SK-N-SH (cell line): ENCODE data around the gene INPP5J. TPM values are rescaled to one million over a fixed set of nuclear protein-coding genes. Genes with fewer than 3 reads are reported as not detected.

ENCODE experiments used
- CTCF ChIA-PET: fragments of 300-600, 350-600 bp; formaldehyde crosslinking; extraction: SDS; loops from one replicate; lab custom pipeline; 2021; lab: Yijun Ruan, JAX
- POLR2A ChIA-PET: fragments of 350-600 bp; sonication (Branson Sonifier 250); formaldehyde crosslinking; extraction: SDS; loops from one replicate; lab custom pipeline; 2020; ENCODE audit warnings: antibody characterized with exemption, inconsistent platforms; lab: Yijun Ruan, JAX
- DNase-seq: peaks from one replicate; pipeline ENCODE4 v3.0.0; 2012
- H2AFZ ChIP-seq: fragments of 200-600 bp; sonication (generic); 2 replicates; pipeline ENCODE4 v1.8.1; 2016; ENCODE audit warnings: antibody characterized with exemption, mild to moderate bottlenecking, low read depth
- H3F3A ChIP-seq: fragments of 200-600 bp; sonication (generic); replicated peaks from 2 replicates; pipeline ENCODE3; 2016; ENCODE audit warnings: antibody characterized with exemption, mild to moderate bottlenecking; ENCODE audit not compliant: insufficient read depth
- H3K27ac ChIP-seq, 2 experiments: fragments of 200-500 bp in 1 of 2; fragments of 200-600 bp in 1 of 2; sonication (Bioruptor generic) in 1 of 2; sonication (generic), shearing (Covaris generic) in 1 of 2; 2 replicates each; pipeline versions ENCODE4 v1.5.1 to v1.6.1; 2014 to 2016; ENCODE audit warnings: low read depth in 2 of 2, inconsistent platforms in 1 of 2, low read length in 1 of 2, mild to moderate bottlenecking in 1 of 2, mixed read lengths in 1 of 2
- H3K27me3 ChIP-seq: fragments of 200-600 bp; sonication (generic), shearing (Covaris generic); 2 replicates; pipeline ENCODE4 v1.6.1; 2016; ENCODE audit warnings: mixed run types; ENCODE audit not compliant: insufficient read depth
- H3K36me3 ChIP-seq, 2 experiments: fragments of 200-500 bp in 1 of 2; fragments of 200-600 bp in 1 of 2; sonication (Bioruptor generic) in 1 of 2; sonication (generic) in 1 of 2; replicated peaks in 1 of 2; 2 replicates each; pipeline versions ENCODE3 to v1.5.1; 2014 to 2016; ENCODE audit warnings: low read length in 1 of 2, mild to moderate bottlenecking in 1 of 2; ENCODE audit not compliant: insufficient read depth in 2 of 2, control insufficient read depth in 1 of 2
- H3K4me1 ChIP-seq, 2 experiments: fragments of 200-500 bp in 1 of 2; fragments of 200-600 bp in 1 of 2; sonication (Bioruptor generic) in 1 of 2; sonication (generic), shearing (Covaris generic) in 1 of 2; 2 replicates each; pipeline versions ENCODE4 v1.5.1 to v1.6.1; 2014 to 2016; ENCODE audit warnings: low read depth in 1 of 2, low read length in 1 of 2, mixed run types in 1 of 2; ENCODE audit not compliant: insufficient read depth in 2 of 2, control insufficient read depth in 1 of 2
- H3K4me2 ChIP-seq: fragments of 200-600 bp; sonication (generic), shearing (Covaris generic); 2 replicates; pipeline ENCODE4 v1.6.1; 2017; ENCODE audit warnings: mixed run types
- H3K4me3 ChIP-seq, 2 experiments: fragments of 200-500 bp in 1 of 2; fragments of 200-600 bp in 1 of 2; sonication (Bioruptor generic) in 1 of 2; sonication (generic), shearing (Covaris generic) in 1 of 2; 2 replicates each; pipeline versions ENCODE4 v1.5.1 to v1.8.1; 2014 to 2016; ENCODE audit warnings: low read depth in 2 of 2, inconsistent platforms in 1 of 2, low read length in 1 of 2, mild to moderate bottlenecking in 1 of 2, mixed read lengths in 1 of 2, moderate library complexity in 1 of 2
- H3K79me2 ChIP-seq: fragments of 200-600 bp; sonication (generic); 2 replicates; pipeline ENCODE4 v1.8.1; 2017; ENCODE audit warnings: mild to moderate bottlenecking; ENCODE audit not compliant: insufficient read depth
- H3K9ac ChIP-seq: fragments of 200-600 bp; sonication (generic); 2 replicates; pipeline ENCODE4 v1.6.1; 2017; ENCODE audit warnings: mixed run types
- H3K9me2 ChIP-seq: fragments of 200-600 bp; sonication (generic); 2 replicates; pipeline ENCODE4 v1.6.1; 2017; ENCODE audit warnings: mixed run types
- H3K9me3 ChIP-seq: fragments of 200-600 bp; sonication (generic); 2 replicates; pipeline ENCODE4 v1.6.1; 2017; ENCODE audit warnings: mixed run types, mild to moderate bottlenecking, moderate library complexity
- H4K20me1 ChIP-seq: fragments of 200-600 bp; sonication (generic); 2 replicates; pipeline ENCODE4 v1.6.1; 2017; ENCODE audit warnings: mild to moderate bottlenecking, mixed run types; ENCODE audit not compliant: insufficient read depth
- CHD2 ChIP-seq: fragments of 150-350 bp; IDR thresholded peaks from 2 replicates; pipeline ENCODE4 v1.6.1; 2018; ENCODE audit warnings: low read length; ENCODE audit not compliant: partially characterized antibody
- ELF1 ChIP-seq: IDR thresholded peaks from 2 replicates; pipeline ENCODE4 v1.4.0; 2012
- MEF2A ChIP-seq: IDR thresholded peaks from 2 replicates; pipeline ENCODE4 v1.4.0; 2012; ENCODE audit warnings: low read depth, borderline replicate concordance
- MXI1 ChIP-seq: IDR thresholded peaks from 2 replicates; pipeline ENCODE4 v1.6.1; 2012; ENCODE audit warnings: mild to moderate bottlenecking, low read depth, low read length, improper control_type of control experiment
- NRF1 ChIP-seq: IDR thresholded peaks from 2 replicates; pipeline ENCODE4 v1.6.1; 2012; ENCODE audit warnings: low read depth, mild to moderate bottlenecking, low read length
- POLR2AphosphoS5 ChIP-seq: IDR thresholded peaks from 2 replicates; pipeline ENCODE4 v1.6.1; 2012; ENCODE audit warnings: low read depth, low read length
- RAD21 ChIP-seq: IDR thresholded peaks from 2 replicates; pipeline ENCODE4 v1.6.1; 2012; ENCODE audit warnings: mild to moderate bottlenecking, low read length
- RCOR1 ChIP-seq: fragments of 150-350 bp; IDR thresholded peaks from 2 replicates; pipeline ENCODE4 v1.6.1; 2017; ENCODE audit warnings: antibody characterized with exemption, low read length
- RFX5 ChIP-seq: IDR thresholded peaks from 2 replicates; pipeline ENCODE4 v1.6.1; 2012; ENCODE audit warnings: mild to moderate bottlenecking, improper control_type of control experiment, low read length
- SIN3A ChIP-seq: IDR thresholded peaks from 2 replicates; pipeline ENCODE4 v1.6.1; 2012; ENCODE audit warnings: low read depth, mild to moderate bottlenecking, low read length, moderate library complexity, borderline replicate concordance
- TAF1 ChIP-seq: IDR thresholded peaks from 2 replicates; pipeline ENCODE4 v1.6.1; 2012; ENCODE audit warnings: low read depth, mild to moderate bottlenecking, low read length, moderate library complexity, borderline replicate concordance
- YY1 ChIP-seq: IDR thresholded peaks from 2 replicates; pipeline ENCODE4 v1.4.0; 2012; ENCODE audit warnings: low read depth, mild to moderate bottlenecking
- WGBS: methylation state at CpG from one replicate; pipeline ENCODE4 v1.1.6; 2017; ENCODE audit warnings: low lambda C conversion rate; 5-methylcytosine and 5-hydroxymethylcytosine counted together
- polyA plus RNA-seq, 3 experiments: library from polyadenylated mRNA; depleted of rRNA; stranded (reverse); fragments of >200 nt; gene quantifications; 2 replicates each; pipeline ENCODE4 v1.2.3, GENCODE V29; 2012
- TF ChIP-seq, protein P1 (sequence below): IDR thresholded peaks from 2 replicates; pipeline ENCODE4; 2012
- TF ChIP-seq, protein P2 (sequence below): fragments of 200-600 bp; sonication (generic); IDR thresholded peaks from 2 replicates; pipeline ENCODE4 v1.6.1; 2017; ENCODE audit warnings: antibody characterized with exemption, mild to moderate bottlenecking, moderate library complexity
- TF ChIP-seq, protein P3 (sequence below): fragments of 150-350 bp; IDR thresholded peaks from 2 replicates; pipeline ENCODE4 v1.6.1; 2016; ENCODE audit warnings: mild to moderate bottlenecking, low read depth, low read length
- TF ChIP-seq, protein P4 (sequence below): IDR thresholded peaks from 2 replicates; pipeline ENCODE4 v1.4.0; 2012; ENCODE audit warnings: low read depth

INPP5J gene
- polyA plus RNA-seq, 1 of the 3 experiments (the other 2 are of a cell fraction), result 3.2 TPM

DNA sequence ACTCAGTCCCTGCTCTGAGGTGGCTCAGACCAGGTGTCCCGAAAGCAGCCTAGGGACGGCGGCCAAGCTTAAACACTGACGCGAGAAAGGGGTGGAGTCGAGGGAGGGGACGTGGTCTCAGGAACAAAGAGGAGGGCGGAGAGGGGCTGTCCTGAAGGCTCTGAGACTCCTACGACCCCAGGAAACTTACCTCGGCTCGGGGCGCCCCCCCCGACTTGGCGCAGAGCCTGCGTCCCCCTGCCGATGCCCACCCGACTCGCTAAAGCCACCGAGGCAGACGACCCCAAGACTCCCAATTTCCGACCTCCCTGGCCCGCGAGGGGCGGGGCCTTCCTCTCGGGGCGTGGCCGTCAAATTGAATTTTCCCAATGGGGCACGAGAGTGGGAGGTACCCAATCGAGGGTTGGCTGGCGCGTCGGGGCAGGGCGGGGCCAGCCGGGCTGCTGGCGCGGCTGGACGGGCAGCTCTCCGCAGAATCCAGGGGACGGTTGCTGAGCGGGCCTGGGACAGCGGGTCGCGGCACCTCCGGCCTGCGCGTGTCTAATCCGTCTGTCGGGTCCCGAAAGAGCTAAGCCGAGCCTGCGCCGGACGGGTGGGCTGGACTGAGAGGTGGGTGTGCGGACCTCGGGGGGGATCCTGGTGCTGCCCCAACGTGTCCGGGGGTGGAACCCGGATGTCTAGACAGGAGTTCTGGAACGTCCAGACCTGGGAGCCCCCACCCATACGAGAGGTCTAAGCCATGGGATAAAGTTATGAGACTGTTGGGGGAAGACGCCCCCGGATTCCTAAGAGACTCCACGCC lies 41.7 kb upstream of the INPP5J start, which contains the start of gene SMTN:
Gene SMTN, plus strand, starts transcription at position 471 of the 802 bp plus-strand sequence. CDS start 1,941 bp downstream, outside the sequence.
- H3K27ac ChIP-seq, result peak within 1 kb of the TSS; percentile 71 to 94
- CTCF ChIA-PET, result interaction anchor here (0.6 to 1.9 kb wide), 7 partner anchors 12 to 161 kb away, joined by 3 to 6 read pairs (median 3); partner anchors contain the start of gene SELENOM
- H4K20me1 ChIP-seq, result no peaks in the 10 kb centered on the region
- H3K9me3 ChIP-seq, result no peaks in the 10 kb centered on the region
- H3K9me2 ChIP-seq, result no peaks in the 10 kb centered on the region
- H3K4me2 ChIP-seq, result peak within 1 kb of the TSS; percentile 92
- peak within 1 kb of the TSS; percentile 86 to 89 for H3K4me3 ChIP-seq
- no peaks in the 10 kb centered on the region for H3K36me3 ChIP-seq
- no peaks in the 10 kb centered on the region for H3F3A ChIP-seq
- TF ChIP-seq CHD2, result no peak
- peak; percentile 92 for TF ChIP-seq TAF1
- peak; percentile 25; the same call in 1 of the 2 replicates for TF ChIP-seq NRF1
- TF ChIP-seq, protein P1, sequence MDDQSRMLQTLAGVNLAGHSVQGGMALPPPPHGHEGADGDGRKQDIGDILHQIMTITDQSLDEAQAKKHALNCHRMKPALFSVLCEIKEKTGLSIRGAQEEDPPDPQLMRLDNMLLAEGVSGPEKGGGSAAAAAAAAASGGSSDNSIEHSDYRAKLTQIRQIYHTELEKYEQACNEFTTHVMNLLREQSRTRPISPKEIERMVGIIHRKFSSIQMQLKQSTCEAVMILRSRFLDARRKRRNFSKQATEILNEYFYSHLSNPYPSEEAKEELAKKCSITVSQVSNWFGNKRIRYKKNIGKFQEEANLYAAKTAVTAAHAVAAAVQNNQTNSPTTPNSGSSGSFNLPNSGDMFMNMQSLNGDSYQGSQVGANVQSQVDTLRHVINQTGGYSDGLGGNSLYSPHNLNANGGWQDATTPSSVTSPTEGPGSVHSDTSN, result peak; percentile 53
- peak; percentile 91 for TF ChIP-seq POLR2AphosphoS5
- TF ChIP-seq, protein P2, sequence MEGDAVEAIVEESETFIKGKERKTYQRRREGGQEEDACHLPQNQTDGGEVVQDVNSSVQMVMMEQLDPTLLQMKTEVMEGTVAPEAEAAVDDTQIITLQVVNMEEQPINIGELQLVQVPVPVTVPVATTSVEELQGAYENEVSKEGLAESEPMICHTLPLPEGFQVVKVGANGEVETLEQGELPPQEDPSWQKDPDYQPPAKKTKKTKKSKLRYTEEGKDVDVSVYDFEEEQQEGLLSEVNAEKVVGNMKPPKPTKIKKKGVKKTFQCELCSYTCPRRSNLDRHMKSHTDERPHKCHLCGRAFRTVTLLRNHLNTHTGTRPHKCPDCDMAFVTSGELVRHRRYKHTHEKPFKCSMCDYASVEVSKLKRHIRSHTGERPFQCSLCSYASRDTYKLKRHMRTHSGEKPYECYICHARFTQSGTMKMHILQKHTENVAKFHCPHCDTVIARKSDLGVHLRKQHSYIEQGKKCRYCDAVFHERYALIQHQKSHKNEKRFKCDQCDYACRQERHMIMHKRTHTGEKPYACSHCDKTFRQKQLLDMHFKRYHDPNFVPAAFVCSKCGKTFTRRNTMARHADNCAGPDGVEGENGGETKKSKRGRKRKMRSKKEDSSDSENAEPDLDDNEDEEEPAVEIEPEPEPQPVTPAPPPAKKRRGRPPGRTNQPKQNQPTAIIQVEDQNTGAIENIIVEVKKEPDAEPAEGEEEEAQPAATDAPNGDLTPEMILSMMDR, result peak; percentile 10; the same call in 1 of the 2 replicates
- TF ChIP-seq MXI1, result peak; percentile 70; the same call in 1 of the 2 replicates
- no peak for TF ChIP-seq SIN3A
- peak within 1 kb of the TSS; percentile 94 for H3K9ac ChIP-seq
- peak within 1 kb of the TSS; percentile 98 for H2AFZ ChIP-seq
- WGBS, result 3% methylated on average over 19 of the region's 63 CpGs
- POLR2A ChIA-PET, result interaction anchor here (0.5 to 2.3 kb wide), 10 partner anchors 10 to 135 kb away, joined by 3 to 18 read pairs (median 3); partner anchors contain the start of genes MORC2, SELENOM and TUG1
- H3K79me2 ChIP-seq, result peaks cover 46% of the 10 kb centered on the region
- peak; percentile 97 for DNase-seq
- peaks cover 21 to 40% of the 10 kb centered on the region in 2 experiments; a peak in 2 of 4 replicates for H3K4me1 ChIP-seq
- no peaks in the 10 kb centered on the region for H3K27me3 ChIP-seq

DNA sequence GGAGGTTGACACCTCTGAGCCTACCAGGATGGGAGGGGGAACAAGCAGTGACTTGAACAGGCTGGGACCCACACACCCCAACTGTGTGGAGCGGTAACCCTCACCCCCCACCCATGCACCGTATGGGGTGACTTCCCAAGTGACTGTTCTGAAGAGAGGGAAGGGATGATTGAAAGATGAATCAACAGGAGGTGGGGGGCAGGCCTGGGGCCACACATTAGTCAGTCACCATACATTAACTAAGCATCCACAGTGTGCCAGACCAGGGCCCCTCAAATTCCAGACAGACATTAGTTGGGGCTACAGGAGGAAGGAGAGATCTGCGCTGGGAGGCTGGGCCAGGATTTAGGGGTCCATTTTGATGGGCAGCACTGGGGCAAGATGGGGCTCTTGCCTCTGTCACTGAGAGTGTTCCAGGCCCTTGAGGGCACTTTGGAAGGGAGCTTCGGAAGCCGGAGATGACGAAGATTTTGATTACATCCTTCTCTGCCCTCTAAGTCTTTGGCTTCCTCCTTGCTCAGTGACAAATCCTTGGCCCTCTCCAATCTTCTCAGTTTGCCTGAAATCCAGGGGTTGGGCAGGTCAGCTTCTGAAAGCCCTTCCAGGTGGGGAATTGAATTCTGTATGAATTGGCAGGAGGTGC lies 40.7 kb upstream of the INPP5J start:
- H3K9ac ChIP-seq, result peak overlapping the region; percentile 94
- no peaks in the 10 kb centered on the region for H3K9me2 ChIP-seq
- H3K4me1 ChIP-seq, result peaks cover 21 to 40% of the 10 kb centered on the region in 2 experiments; a peak in 2 of 4 replicates
- no peaks in the 10 kb centered on the region for H3F3A ChIP-seq
- H4K20me1 ChIP-seq, result no peaks in the 10 kb centered on the region
- ChIA-PET CTCF (interaction anchor here (0.9 to 9.4 kb wide), 11 partner anchors 12 to 319 kb away, joined by 3 to 85 read pairs (median 4); partner anchors contain the start of genes INPP5J and SELENOM), POLR2A (no interaction called here)
- no peaks in the 10 kb centered on the region for H3K9me3 ChIP-seq
- H3K79me2 ChIP-seq, result peaks cover 53% of the 10 kb centered on the region
- no peaks in the 10 kb centered on the region for H3K36me3 ChIP-seq
- WGBS, result 52% methylated on average over 3 of the region's 6 CpGs
- peak; percentile 14 for DNase-seq
- peak overlapping the region; percentile 92 for H3K4me2 ChIP-seq
- peak overlapping the region; percentile 86 to 89 for H3K4me3 ChIP-seq
- no peaks in the 10 kb centered on the region for H3K27me3 ChIP-seq
- H3K27ac ChIP-seq, result peak overlapping the region in 1 of 2 experiments; percentile 71; a peak in 3 of 4 replicates
- no peak overlapping the region for H2AFZ ChIP-seq
- no peak for TF ChIP-seq MEF2A
- no peak for TF ChIP-seq RFX5
- TF ChIP-seq, protein P1, result no peak
- TF ChIP-seq, protein P3, sequence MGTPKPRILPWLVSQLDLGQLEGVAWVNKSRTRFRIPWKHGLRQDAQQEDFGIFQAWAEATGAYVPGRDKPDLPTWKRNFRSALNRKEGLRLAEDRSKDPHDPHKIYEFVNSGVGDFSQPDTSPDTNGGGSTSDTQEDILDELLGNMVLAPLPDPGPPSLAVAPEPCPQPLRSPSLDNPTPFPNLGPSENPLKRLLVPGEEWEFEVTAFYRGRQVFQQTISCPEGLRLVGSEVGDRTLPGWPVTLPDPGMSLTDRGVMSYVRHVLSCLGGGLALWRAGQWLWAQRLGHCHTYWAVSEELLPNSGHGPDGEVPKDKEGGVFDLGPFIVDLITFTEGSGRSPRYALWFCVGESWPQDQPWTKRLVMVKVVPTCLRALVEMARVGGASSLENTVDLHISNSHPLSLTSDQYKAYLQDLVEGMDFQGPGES, result no peak
- TF ChIP-seq, protein P4, sequence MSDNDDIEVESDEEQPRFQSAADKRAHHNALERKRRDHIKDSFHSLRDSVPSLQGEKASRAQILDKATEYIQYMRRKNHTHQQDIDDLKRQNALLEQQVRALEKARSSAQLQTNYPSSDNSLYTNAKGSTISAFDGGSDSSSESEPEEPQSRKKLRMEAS, result no peak
- no peak for TF ChIP-seq YY1
- TF ChIP-seq RCOR1, result no peak
- TF ChIP-seq, protein P2, result no peak
- no peak for TF ChIP-seq ELF1
- TF ChIP-seq RAD21, result no peak
